GM12873 (cell line): ENCODE results near the gene GNA15.
A peak's percentile ranks its signal among the peaks of the same experiment; 100 is the strongest.

Experiments
- TF ChIP-seq, protein P1 (sequence below): IDR thresholded peaks from 2 replicates; pipeline ENCODE4 v1.5.1; 2012; ENCODE audit warnings: low read depth, mild to moderate bottlenecking, moderate library complexity, low read length, control low read depth; ENCODE audit not compliant: insufficient read depth; ENCODE audit errors: missing control alignments

Gene GNA15

DNA sequence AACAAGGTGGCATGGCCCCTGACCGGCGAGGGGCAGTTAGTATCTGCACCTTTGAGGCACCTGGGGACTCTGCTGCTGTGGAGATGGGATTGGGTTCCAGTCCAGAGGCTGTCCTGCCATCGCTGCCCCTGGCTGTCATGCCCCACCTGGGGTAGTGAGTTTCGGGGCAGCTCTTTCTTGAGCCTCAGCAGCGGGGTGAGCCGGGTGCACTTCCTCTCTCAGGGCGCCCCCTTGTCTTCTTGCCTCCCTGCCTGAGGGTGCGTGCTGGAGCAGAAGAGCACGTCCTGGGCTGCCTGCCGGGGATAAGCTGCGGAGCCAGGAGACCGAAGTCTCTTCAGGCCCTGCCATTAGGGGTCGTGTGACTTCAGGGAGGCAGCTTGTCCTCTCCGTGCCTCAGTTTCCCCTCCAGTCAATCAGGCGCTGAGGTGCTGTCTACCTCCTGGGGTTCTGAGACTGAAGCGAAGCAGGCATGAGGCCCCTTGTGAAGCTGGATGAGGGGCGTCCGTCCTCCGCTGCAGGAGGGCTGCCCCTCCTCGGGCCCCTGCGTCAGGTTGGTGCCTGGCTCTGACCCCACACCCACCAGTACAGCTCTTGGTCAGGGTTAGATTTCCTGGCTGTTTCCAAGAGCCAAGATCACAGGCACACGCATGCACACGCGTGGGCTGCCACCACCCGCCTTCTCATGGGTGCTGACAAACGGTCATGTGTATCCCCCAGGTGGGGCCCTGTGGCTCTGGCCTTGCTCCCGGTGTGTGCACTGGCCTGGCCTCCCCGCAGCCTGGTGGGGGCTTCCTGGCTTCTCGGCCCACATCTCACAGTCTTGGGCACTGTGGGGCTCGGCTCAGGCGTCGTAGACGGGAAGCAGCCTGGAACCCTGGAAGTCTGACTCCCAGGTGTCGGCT, 33.3 kb upstream of the GNA15 start:
- TF ChIP-seq, protein P1, sequence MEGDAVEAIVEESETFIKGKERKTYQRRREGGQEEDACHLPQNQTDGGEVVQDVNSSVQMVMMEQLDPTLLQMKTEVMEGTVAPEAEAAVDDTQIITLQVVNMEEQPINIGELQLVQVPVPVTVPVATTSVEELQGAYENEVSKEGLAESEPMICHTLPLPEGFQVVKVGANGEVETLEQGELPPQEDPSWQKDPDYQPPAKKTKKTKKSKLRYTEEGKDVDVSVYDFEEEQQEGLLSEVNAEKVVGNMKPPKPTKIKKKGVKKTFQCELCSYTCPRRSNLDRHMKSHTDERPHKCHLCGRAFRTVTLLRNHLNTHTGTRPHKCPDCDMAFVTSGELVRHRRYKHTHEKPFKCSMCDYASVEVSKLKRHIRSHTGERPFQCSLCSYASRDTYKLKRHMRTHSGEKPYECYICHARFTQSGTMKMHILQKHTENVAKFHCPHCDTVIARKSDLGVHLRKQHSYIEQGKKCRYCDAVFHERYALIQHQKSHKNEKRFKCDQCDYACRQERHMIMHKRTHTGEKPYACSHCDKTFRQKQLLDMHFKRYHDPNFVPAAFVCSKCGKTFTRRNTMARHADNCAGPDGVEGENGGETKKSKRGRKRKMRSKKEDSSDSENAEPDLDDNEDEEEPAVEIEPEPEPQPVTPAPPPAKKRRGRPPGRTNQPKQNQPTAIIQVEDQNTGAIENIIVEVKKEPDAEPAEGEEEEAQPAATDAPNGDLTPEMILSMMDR = no peak

DNA sequence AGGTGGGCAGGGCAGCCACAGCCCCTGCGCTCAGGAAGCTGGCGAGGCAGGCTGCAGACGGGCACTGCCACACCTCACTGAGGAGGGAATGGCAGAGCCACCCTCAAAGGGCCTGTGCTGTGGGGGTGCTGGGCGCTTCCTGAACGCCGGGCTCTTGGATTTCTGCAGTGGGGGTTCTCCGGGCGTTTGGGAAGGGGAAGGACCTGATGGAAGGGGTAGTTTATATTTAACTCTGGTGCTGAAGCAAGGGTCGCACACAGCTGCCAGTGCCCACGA, 31.2 kb upstream of the GNA15 start:
- TF ChIP-seq, protein P1 = no peak

DNA sequence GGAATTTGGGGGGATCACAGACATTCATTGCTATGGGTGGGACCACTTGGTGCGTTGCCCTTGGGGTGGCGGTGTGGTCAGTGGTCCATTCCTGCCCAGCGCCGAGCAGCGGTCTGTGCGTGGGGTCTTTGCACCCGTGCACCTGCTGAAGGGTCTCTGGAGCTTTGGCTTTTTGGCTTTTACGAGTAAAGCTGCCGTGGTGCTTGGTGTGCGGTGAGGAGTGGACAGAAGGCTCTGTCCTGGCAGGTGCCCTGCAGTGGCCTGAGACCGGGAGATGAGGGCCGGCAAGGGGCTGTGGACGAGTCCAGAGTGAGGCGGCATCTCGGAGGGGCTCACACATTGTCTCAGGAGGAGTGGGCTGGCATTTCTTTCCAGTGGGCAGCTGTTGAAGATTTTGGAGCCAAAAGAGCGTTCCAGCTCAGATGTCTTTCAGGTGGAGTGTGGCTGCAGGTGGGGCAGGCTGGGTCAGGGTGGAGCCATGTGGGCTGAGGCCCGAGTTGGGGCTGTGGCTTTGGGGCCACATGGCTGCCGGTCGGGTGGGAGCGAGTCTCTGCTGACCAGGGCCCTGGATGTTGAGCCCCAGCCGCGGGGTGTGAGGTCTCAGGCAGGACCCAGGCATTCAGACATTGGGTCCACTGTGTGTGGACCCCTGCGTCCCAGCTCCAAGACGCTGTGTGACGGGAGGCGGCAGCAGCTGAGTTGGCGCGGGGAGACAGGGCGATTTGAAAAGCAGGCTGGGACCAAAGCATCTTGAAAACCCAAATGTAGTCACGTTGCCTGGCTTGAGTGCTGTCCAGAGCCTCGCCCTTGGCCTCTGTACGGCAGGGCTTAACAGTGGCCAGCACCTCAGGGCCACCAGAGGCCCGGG, 30.0 kb upstream of the GNA15 start:
- TF ChIP-seq, protein P1 = no peak

DNA sequence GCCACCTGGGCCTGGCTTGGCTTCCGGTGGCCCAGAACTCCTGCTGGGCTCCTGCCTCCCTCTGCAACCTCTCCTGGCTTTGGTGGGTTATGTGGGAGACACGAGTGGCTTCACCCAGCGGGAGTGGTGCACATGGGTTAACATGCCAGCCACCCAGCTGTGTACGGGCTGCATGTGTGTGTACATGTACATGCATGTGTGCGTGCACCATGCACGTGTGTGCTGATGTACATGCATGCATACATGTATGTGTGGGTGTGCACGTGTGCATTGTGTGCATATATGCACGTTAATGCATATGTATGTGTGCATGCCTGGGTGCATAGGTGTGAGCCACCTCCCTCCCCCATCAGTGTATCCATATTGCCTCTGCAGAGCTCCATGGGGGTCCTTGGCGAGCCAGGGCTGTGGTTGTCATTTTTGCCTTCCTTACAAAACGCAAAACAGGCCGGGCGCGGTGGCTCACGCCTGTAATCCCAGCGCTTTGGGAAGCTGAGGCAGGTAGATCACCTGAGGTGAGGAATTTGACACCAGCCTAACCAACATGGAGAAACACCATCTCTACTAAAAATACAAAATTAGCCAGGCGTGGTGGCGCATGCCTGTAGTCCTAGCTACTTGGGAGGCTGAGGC, 29.2 kb upstream of the GNA15 start:
- TF ChIP-seq, protein P1 = no peak

DNA sequence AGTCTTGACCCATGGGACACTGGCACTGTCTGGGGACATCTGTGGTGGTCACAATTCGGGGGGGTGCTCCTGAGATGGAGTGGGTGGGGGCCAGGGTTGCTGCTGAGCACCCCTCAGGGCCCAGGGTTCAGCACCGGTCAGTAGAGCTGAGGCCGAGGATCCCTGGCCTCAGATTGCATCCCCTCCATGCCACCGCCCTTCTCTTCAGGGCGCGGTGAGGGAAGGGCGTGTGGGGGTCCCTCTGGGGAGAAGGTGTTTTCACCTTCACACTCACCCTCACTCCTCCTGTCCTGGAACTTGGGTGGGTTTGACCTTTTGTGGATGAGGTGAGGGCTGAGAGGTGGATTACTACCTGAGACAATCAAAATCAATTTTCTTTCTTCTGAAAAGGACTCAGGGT, 28.2 kb upstream of the GNA15 start:
- TF ChIP-seq, protein P1 = no peak

DNA sequence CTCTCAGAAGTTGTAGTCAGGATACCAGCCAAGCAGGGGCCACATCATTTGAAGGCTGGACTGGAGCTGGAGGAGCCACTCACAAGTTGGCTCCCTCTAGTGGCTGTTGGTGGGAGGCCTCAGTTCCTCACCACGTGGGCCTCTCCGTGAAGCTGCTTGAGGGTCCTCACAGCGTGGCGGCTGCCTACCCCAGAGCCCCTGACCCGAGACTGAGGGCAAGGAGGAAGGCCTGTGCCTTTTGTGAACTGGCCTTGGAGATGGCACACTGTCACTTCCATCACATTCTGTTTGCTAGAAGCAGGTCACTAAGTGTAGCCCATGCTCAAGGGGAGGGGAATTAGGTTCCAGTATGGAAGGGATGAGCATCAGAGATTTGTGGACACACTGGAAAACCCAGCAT, 27.1 kb upstream of the GNA15 start:
- TF ChIP-seq, protein P1 = peak; percentile 98

DNA sequence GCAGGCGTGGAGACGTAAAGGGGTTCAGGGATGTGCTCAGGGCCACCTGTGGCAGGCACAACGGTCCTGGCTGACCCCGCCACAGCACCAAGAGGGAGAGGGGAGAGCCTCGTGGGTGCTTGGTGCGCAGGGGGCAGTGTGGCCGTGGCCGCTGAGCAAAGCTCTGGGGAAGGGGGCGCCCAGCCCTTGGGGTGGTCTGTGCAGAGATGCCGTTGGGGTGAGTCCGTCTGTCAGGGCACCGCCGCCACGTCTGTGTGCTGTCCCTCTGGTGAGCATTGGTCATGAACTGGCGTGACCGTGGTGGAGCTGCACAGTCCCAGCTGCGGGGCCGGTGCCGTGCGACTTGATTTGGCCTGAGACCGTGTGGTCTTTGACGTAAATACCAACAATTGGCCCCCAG, 26.3 kb upstream of the GNA15 start:
- TF ChIP-seq, protein P1 = peak; percentile 4
